KMS-11 (cell line): Measurements from ENCODE around the gene TGM3.

Experiments
- H2AFZ ChIP-seq: fragments of 200-600 bp; sonication (generic); 2 replicates; pipeline ENCODE4 v1.6.1; 2016; ENCODE audit warnings: antibody characterized with exemption, mixed run types, low read depth
- H3K27ac ChIP-seq: fragments of 200-600 bp; sonication (generic); 2 replicates; pipeline ENCODE4 v1.6.1; 2016; ENCODE audit warnings: mild to moderate bottlenecking, mixed run types
- H3K27me3 ChIP-seq: fragments of 200-600 bp; sonication (generic); 2 replicates; pipeline ENCODE4 v1.6.1; 2017; ENCODE audit warnings: mild to moderate bottlenecking, low read depth, mixed run types, moderate library complexity; ENCODE audit not compliant: insufficient read depth
- H3K36me3 ChIP-seq: fragments of 200-600 bp; sonication (generic); 2 replicates; pipeline ENCODE4 v1.6.1; 2017; ENCODE audit warnings: mild to moderate bottlenecking, mixed run types; ENCODE audit not compliant: insufficient read depth
- H3K4me1 ChIP-seq: fragments of 200-600 bp; sonication (generic); 2 replicates; pipeline ENCODE4 v1.6.1; 2016; ENCODE audit warnings: mild to moderate bottlenecking, low read depth, mixed run types; ENCODE audit not compliant: poor library complexity, severe bottlenecking
- H3K4me2 ChIP-seq: fragments of 200-600 bp; sonication (generic); 2 replicates; pipeline ENCODE4 v1.7.0; 2016; ENCODE audit warnings: mild to moderate bottlenecking, mixed run types
- H3K4me3 ChIP-seq: fragments of 200-600 bp; sonication (generic); IDR thresholded peaks from 2 replicates; pipeline ENCODE4 v1.6.1; 2017; ENCODE audit warnings: low read depth, low read length, mixed read lengths; ENCODE audit not compliant: insufficient read depth
- H3K79me2 ChIP-seq: fragments of 200-600 bp; sonication (generic); 2 replicates; pipeline ENCODE4 v1.6.1; 2016; ENCODE audit warnings: low read depth, mixed run types; ENCODE audit not compliant: insufficient read depth
- H3K9ac ChIP-seq: fragments of 200-600 bp; sonication (generic); 2 replicates; pipeline ENCODE4 v1.6.1; 2016; ENCODE audit warnings: mild to moderate bottlenecking, mixed run types
- H4K20me1 ChIP-seq: fragments of 200-600 bp; sonication (generic); 2 replicates; pipeline ENCODE4 v1.6.1; 2016; ENCODE audit warnings: mild to moderate bottlenecking, mixed run types; ENCODE audit not compliant: insufficient read depth
- TF ChIP-seq, protein P1 (sequence below): fragments of 200-600 bp; sonication (generic); conservative IDR thresholded peaks from 2 replicates; pipeline ENCODE4 v1.6.1; 2017; ENCODE audit warnings: low read depth, mild to moderate bottlenecking, antibody characterized with exemption, low read length, moderate library complexity, mixed read lengths

Gene TGM3

DNA sequence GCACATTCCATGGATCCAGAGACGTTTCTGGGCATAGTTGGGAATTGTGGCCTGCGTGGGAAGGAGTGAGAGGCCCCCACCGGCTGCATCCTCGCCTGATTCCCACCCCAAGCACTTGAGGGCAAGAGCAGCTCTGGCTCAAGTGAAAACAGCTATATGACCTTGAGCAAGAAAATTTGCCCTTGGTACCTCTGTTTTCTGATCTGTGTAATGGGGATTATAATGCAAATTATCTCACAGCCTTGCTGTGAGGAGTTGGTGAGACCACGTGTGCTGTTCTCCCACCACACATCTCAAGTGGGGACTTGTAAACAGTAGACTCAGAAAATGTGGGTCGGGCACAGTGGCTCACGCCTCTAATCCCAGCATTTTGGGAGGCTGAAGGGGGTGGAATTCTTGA, 85.5 kb downstream of the TGM3 start:
- Histone ChIP-seq H2AFZ (no peak overlapping the region), H3K79me2 (no peaks in the 10 kb centered on the region), H3K4me1 (no peaks in the 10 kb centered on the region), H3K9ac (no peak overlapping the region), H3K27ac (no peak overlapping the region), H4K20me1 (no peaks in the 10 kb centered on the region), H3K27me3 (no peaks in the 10 kb centered on the region), H3K36me3 (no peaks in the 10 kb centered on the region), H3K4me2 (no peak overlapping the region), H3K4me3 (no peak overlapping the region)
- TF ChIP-seq, protein P1, sequence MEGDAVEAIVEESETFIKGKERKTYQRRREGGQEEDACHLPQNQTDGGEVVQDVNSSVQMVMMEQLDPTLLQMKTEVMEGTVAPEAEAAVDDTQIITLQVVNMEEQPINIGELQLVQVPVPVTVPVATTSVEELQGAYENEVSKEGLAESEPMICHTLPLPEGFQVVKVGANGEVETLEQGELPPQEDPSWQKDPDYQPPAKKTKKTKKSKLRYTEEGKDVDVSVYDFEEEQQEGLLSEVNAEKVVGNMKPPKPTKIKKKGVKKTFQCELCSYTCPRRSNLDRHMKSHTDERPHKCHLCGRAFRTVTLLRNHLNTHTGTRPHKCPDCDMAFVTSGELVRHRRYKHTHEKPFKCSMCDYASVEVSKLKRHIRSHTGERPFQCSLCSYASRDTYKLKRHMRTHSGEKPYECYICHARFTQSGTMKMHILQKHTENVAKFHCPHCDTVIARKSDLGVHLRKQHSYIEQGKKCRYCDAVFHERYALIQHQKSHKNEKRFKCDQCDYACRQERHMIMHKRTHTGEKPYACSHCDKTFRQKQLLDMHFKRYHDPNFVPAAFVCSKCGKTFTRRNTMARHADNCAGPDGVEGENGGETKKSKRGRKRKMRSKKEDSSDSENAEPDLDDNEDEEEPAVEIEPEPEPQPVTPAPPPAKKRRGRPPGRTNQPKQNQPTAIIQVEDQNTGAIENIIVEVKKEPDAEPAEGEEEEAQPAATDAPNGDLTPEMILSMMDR: no peak

DNA sequence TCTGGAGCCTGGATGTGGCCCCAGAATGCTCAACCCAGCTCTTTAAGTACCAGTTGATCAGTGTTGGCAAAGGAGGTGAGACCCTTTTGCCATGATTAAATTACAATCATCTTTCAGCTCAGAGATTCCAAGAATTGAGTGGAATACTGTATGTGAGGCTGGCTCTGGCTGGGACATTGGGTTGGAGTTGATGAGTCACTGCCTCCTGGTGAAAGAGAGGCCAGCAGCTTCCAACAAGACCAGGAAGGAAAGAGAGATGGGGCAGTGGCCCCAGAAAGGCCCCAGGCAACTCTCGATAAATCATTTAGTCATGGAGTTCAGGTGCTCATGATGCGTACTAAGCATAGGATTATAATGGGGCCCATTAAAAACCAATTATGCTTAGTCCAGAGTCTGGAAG, 87.0 kb downstream of the TGM3 start:
- Histone ChIP-seq H3K4me3 (no peak overlapping the region), H4K20me1 (no peaks in the 10 kb centered on the region), H3K36me3 (no peaks in the 10 kb centered on the region), H3K27ac (no peak overlapping the region), H3K4me1 (peaks cover 6% of the 10 kb centered on the region), H3K79me2 (no peaks in the 10 kb centered on the region), H3K4me2 (no peak overlapping the region), H2AFZ (no peak overlapping the region), H3K27me3 (no peaks in the 10 kb centered on the region), H3K9ac (no peak overlapping the region)
- TF ChIP-seq, protein P1: no peak

DNA sequence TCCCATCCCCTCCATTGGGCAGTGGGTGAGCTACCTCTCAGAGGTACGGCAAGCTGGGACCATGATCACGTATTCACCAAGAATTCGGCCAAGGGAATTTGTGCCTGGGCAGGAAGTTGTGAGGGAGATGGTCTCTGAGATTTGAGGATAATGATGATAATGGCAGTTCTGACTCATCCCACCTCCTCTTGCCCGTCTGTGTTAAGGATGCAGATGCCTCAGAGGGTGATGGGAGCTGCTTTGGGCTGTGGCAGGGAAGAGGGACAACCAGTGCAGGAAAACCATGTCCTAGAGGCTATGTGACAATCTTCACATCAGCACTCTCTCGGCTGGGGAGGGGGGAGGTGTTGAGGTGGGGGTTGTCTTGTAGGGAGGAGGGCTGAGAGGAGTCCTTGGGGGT, 89.2 kb downstream of the TGM3 start:
- Histone ChIP-seq H4K20me1 (no peaks in the 10 kb centered on the region), H3K4me2 (no peak overlapping the region), H3K9ac (no peak overlapping the region), H2AFZ (no peak overlapping the region), H3K4me3 (no peak overlapping the region), H3K27ac (no peak overlapping the region), H3K79me2 (no peaks in the 10 kb centered on the region), H3K27me3 (no peaks in the 10 kb centered on the region), H3K4me1 (peaks cover 6% of the 10 kb centered on the region), H3K36me3 (no peaks in the 10 kb centered on the region)
- TF ChIP-seq, protein P1: no peak

DNA sequence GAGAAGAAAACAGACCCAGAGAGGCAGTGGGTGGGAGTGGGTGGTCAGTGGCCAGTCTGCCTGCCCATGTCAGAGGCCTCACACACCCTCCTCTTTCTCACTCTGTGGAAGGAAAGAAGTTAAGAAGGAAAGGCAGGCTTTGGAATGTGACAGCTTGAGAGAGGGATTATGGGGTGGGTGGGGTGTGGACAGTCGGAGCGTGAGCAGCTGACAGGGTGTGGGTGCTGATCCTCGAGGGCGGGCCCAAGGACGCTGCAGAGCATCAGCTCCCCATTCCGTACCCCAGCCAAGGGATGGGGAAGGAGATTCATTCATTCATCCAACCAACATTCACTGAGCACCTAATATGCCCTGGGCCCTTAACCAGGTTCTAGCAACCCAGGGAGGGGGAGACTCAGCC, 89.7 kb downstream of the TGM3 start:
- Histone ChIP-seq H3K36me3 (no peaks in the 10 kb centered on the region), H4K20me1 (no peaks in the 10 kb centered on the region), H3K4me1 (peaks cover 6% of the 10 kb centered on the region), H3K4me2 (no peak overlapping the region), H3K79me2 (no peaks in the 10 kb centered on the region), H2AFZ (no peak overlapping the region), H3K27me3 (no peaks in the 10 kb centered on the region), H3K9ac (no peak overlapping the region), H3K27ac (no peak overlapping the region), H3K4me3 (no peak overlapping the region)
- TF ChIP-seq, protein P1: no peak
